ENCODE results near the gene AHI1. TPM values are rescaled to one million over a fixed set of nuclear protein-coding genes. Genes with fewer than 3 reads are reported as not detected.

Gene AHI1
- total and polyA plus RNA-seq, 2 of the 13 experiments (the other 11 are each of a cell fraction or from before 2014, with no cell fraction given): 7.2 to 18.6 TPM

DNA sequence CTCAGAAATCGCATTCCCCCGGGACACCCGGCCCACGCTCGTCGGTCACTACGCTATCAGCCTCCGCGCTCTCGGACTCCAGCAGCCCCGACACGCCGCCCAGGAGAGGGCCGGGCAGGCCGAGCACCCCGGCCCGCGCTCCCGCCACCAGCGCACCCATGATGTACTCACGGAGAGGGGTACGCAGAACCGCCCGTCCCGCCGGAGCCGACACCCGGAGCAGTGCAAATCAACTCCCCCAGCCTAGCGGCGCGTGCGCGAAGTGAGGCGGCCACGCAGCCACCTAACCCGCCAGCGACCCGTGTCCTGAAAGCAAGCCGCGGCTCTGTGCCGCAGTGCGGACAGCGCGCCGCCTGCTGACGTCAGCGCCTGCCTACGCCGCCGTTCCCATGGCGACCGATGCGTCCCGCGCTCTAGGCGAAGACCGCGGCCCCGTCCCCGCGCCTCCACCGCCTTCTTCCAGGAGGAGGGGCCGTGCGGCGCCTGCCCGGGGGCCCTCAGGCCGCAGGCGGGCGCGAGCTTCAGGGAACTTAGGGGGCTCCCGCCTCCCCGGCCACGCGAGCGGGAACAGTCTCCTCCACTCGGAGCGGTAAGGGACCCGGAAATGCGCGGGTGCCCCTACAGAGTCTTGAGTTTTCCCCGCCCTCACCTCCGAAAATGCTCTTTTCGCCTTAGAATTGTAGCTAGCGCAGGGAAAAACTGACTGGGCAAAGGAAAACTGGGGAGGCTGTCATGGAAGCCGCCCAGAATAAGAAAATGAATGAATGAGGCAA is at the start of gene AHI1 (continued):
- TF ChIP-seq, protein P1, sequence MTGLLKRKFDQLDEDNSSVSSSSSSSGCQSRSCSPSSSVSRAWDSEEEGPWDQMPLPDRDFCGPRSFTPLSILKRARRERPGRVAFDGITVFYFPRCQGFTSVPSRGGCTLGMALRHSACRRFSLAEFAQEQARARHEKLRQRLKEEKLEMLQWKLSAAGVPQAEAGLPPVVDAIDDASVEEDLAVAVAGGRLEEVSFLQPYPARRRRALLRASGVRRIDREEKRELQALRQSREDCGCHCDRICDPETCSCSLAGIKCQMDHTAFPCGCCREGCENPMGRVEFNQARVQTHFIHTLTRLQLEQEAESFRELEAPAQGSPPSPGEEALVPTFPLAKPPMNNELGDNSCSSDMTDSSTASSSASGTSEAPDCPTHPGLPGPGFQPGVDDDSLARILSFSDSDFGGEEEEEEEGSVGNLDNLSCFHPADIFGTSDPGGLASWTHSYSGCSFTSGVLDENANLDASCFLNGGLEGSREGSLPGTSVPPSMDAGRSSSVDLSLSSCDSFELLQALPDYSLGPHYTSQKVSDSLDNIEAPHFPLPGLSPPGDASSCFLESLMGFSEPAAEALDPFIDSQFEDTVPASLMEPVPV (CRISPR knock-in tag; IDR thresholded peaks at IDR 0.05): peak; percentile 96
- TF ChIP-seq, protein P2, sequence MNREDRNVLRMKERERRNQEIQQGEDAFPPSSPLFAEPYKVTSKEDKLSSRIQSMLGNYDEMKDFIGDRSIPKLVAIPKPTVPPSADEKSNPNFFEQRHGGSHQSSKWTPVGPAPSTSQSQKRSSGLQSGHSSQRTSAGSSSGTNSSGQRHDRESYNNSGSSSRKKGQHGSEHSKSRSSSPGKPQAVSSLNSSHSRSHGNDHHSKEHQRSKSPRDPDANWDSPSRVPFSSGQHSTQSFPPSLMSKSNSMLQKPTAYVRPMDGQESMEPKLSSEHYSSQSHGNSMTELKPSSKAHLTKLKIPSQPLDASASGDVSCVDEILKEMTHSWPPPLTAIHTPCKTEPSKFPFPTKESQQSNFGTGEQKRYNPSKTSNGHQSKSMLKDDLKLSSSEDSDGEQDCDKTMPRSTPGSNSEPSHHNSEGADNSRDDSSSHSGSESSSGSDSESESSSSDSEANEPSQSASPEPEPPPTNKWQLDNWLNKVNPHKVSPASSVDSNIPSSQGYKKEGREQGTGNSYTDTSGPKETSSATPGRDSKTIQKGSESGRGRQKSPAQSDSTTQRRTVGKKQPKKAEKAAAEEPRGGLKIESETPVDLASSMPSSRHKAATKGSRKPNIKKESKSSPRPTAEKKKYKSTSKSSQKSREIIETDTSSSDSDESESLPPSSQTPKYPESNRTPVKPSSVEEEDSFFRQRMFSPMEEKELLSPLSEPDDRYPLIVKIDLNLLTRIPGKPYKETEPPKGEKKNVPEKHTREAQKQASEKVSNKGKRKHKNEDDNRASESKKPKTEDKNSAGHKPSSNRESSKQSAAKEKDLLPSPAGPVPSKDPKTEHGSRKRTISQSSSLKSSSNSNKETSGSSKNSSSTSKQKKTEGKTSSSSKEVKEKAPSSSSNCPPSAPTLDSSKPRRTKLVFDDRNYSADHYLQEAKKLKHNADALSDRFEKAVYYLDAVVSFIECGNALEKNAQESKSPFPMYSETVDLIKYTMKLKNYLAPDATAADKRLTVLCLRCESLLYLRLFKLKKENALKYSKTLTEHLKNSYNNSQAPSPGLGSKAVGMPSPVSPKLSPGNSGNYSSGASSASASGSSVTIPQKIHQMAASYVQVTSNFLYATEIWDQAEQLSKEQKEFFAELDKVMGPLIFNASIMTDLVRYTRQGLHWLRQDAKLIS (CRISPR knock-in tag; IDR thresholded peaks at IDR 0.05): no peak; the same call in 1 of the 2 replicates
- TF ChIP-seq FOXO1 (CRISPR knock-in tag; IDR thresholded peaks at IDR 0.05) (no peak; the same call in 1 of the 2 replicates), ZFP62 (CRISPR knock-in tag; IDR thresholded peaks at IDR 0.05) (0 out of 2 replicates have a peak, but pooled peaks have one; percentile 9), ZNF724P (CRISPR knock-in tag; IDR thresholded peaks at IDR 0.05; ENCODE audit: borderline replicate concordance) (peak; percentile 95)
